ENCODE results near the gene ITSN1.

ITSN1 gene

DNA sequence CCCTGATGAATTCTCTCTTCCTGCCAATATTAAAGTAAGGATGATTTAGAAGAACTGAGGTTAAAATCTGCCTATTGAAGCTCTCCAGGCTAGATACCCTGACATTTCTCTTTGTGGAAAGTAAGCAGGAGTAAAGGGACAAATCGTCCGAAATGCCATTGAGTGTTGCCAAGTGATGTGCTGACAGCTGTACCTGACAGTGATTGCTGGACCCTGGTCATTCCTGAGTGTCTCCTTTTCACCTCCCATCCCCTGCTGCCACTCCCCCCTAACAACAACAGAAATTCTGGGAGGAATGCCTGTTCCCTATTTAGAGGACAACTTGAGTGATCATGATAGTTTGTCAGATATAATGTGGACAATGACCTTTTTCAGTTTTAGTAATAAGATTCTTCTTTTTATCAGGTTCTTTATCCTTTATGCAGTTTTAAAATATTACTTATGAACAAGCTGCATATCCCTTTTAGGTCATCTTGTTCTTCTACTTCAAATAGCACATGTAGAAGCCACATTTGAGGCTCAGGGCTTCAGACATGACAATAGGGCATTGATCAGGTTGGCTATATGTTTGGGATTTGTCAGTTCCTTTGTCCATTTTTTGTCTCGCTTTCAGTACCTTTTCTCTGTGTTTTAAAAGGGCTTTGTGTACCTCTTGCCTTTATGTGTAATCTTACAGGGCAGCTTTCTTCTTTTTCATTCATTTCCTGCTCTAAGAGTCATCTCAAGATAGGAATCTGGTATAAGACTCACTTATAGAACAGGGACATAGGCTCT is 56.0 kb downstream of the ITSN1 start:
- no peak overlapping the region for H3K4me3 ChIP-seq (ENCODE audit: low read depth, low read length)
- TF ChIP-seq, protein P1, sequence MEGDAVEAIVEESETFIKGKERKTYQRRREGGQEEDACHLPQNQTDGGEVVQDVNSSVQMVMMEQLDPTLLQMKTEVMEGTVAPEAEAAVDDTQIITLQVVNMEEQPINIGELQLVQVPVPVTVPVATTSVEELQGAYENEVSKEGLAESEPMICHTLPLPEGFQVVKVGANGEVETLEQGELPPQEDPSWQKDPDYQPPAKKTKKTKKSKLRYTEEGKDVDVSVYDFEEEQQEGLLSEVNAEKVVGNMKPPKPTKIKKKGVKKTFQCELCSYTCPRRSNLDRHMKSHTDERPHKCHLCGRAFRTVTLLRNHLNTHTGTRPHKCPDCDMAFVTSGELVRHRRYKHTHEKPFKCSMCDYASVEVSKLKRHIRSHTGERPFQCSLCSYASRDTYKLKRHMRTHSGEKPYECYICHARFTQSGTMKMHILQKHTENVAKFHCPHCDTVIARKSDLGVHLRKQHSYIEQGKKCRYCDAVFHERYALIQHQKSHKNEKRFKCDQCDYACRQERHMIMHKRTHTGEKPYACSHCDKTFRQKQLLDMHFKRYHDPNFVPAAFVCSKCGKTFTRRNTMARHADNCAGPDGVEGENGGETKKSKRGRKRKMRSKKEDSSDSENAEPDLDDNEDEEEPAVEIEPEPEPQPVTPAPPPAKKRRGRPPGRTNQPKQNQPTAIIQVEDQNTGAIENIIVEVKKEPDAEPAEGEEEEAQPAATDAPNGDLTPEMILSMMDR (IDR thresholded peaks at IDR 0.05; ENCODE audit: control insufficient read depth, extremely low read depth, insufficient read depth) = no peak
- DNase-seq (ENCODE audit: low read depth) = no peak

DNA sequence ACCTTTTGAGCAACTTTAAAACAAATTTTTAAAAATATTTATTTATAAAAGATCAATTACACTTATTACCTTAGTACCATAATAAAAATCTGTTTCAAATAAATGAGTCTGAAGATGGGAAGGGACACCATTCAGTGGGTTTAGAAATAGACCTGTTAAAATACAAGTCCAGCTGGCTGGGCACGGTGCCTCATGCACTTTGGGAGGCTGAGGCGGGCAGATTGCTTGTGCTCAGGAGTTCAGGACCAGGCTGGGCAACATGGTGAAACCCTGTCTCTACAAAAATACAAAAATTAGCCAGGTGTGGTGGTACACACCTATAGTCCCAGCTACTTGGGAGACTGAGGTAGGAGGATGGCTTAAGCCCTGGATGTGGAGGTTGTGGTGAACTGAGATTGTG is 57.0 kb downstream of the ITSN1 start:
- DNase-seq (ENCODE audit: low read depth) = no peak
- H3K4me3 ChIP-seq (ENCODE audit: low read depth, low read length) = no peak overlapping the region
- TF ChIP-seq, protein P1 (IDR thresholded peaks at IDR 0.05; ENCODE audit: control insufficient read depth, extremely low read depth, insufficient read depth) = no peak

DNA sequence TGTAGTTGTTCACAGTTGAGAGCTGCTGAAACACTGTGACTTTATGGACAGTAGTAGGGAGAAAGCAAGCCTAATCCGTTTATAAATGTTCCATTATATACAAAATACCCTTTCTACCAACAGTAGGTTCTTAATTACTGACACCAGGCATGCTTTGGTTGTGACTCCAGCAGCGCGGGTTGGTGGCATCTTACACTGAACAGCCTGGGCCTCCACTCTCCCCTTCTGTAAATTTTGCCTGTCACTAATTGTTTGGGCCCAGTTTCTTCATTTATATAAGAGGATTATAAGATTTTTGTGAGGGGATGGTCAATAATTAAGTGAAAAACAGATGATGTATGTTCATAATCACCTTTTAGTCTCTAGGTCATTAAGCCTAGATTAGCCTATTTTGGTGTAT is 58.2 kb downstream of the ITSN1 start:
- DNase-seq (ENCODE audit: low read depth) = no peak
- TF ChIP-seq, protein P1 (IDR thresholded peaks at IDR 0.05; ENCODE audit: control insufficient read depth, extremely low read depth, insufficient read depth) = no peak
- H3K4me3 ChIP-seq (ENCODE audit: low read depth, low read length) = no peak overlapping the region

DNA sequence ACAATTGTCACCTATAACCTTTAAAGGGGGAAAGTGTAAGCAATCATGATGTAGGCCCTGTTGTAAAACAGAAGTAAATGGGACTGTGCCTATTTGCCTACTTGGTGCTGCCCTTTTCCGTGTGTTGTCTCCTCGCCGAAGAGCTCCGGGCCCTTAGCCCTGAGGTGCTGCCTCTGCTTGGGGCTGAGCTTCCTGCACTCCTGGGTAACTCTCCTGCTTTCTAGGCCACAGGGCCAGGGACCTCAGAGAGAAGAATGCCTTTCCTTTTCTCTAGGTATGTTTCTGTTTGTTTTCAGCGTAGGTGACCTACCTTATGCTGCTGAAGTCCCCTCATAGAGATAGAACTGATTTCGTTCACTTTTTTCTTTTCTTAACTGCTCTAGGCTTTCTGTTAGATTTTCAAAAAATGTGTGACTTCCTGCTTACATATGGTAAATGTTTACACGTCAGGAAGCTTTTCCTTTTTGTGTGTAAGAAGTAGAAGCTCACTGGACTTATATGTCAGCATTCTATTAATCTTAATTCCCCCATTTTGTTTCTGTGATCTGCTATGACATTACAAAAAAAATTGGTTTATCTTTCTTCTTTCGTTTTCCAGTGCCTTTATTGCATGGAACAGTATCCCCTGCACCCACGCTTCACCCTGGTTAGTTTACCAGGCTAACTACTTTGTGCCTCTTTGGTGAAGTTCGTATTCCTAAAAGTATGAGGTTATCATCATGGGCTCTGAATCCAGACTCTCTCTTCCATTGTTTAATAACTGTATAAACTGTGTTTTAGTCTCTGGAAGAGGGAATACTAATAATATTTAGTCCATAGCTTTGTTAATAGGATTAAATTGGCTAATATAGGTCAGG is 61.7 kb downstream of the ITSN1 start:
- TF ChIP-seq, protein P1 (IDR thresholded peaks at IDR 0.05; ENCODE audit: control insufficient read depth, extremely low read depth, insufficient read depth) = no peak
- DNase-seq (ENCODE audit: low read depth) = no peak
- H3K4me3 ChIP-seq (ENCODE audit: low read depth, low read length) = no peak overlapping the region

DNA sequence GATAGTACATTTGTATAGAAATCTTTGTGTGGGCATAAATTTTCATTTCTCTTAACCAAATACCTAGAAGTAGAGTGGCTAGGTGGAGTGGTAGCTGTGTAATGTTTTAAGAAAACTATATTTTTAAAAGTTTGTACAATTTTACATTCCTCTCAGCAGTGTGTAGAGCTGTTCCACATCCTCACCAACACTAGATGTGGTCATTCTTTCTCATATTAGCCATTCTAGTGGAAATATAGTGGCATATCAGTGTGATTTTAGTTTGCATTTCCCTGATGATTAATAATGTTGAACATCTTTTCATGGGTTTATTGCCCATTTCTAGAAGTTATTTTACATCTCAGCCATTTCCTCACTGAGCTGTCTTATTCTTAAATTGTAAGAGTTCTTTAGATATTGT is 65.5 kb downstream of the ITSN1 start:
- TF ChIP-seq, protein P1 (IDR thresholded peaks at IDR 0.05; ENCODE audit: control insufficient read depth, extremely low read depth, insufficient read depth) = no peak

DNA sequence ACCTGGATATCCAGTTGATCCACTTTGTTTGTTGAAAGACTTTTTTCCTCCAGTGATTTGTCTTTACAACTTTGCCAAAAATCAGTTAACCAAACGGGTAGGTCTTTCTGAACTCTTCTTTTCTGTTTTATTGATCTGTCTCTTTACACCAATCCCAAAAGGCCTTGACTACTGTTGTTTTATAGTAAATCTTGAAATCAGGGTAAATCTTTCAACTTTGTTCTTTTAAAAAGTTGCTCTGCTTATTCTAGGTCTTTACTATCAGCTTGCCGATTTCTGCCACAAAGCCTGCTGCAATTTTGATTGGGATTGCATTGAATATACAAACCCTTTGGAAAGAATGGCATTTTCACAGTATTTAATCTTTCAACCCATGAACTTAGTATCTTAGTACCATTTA is 66.6 kb downstream of the ITSN1 start:
- H3K4me3 ChIP-seq (ENCODE audit: low read depth, low read length) = no peak overlapping the region
- TF ChIP-seq, protein P1 (IDR thresholded peaks at IDR 0.05; ENCODE audit: control insufficient read depth, extremely low read depth, insufficient read depth) = no peak
- DNase-seq (ENCODE audit: low read depth) = no peak

More for the DNA sequence above, 65.5 kb downstream of the ITSN1 start:
- no peak for DNase-seq (ENCODE audit: low read depth)
- no peak overlapping the region for H3K4me3 ChIP-seq (ENCODE audit: low read depth, low read length)

Data from LNCaP clone FGC (cell line).